ENCODE measurements around the gene POU3F4. TPM values are rescaled to one million over a fixed set of nuclear protein-coding genes. Genes with fewer than 3 reads are reported as not detected.

Gene POU3F4
- total RNA-seq, result not detected

GRCh38 chrX:83508006-83508405 is at the start of gene POU3F4:
POU3F4 (plus strand) TSS chrX:83508290; CDS start chrX:83508325, 35 bp downstream.
- TF ChIP-seq, protein P1, sequence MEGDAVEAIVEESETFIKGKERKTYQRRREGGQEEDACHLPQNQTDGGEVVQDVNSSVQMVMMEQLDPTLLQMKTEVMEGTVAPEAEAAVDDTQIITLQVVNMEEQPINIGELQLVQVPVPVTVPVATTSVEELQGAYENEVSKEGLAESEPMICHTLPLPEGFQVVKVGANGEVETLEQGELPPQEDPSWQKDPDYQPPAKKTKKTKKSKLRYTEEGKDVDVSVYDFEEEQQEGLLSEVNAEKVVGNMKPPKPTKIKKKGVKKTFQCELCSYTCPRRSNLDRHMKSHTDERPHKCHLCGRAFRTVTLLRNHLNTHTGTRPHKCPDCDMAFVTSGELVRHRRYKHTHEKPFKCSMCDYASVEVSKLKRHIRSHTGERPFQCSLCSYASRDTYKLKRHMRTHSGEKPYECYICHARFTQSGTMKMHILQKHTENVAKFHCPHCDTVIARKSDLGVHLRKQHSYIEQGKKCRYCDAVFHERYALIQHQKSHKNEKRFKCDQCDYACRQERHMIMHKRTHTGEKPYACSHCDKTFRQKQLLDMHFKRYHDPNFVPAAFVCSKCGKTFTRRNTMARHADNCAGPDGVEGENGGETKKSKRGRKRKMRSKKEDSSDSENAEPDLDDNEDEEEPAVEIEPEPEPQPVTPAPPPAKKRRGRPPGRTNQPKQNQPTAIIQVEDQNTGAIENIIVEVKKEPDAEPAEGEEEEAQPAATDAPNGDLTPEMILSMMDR (IDR thresholded peaks at IDR 0.05; ENCODE audit: low read depth), result no peak

DNA sequence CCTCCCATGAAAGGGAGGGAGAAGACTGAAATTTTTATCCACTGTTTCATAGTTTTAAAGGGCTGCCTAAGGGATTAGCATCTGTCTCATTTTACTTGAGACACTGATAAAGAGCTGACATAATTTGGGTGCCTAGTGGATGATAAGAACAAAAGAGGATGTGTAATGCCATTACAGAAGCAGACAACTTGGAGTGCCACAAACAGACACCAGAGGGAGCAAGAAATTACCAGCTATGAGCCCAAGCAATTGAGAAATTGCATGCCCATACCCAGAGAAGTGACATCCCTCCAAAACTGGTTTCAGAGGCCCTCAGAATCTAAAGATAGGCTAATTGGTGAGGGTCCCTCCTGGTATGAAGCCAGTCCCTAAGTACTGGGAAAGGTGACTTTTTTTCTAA is 38.5 kb upstream of the POU3F4 start:
- TF ChIP-seq, protein P1 (IDR thresholded peaks at IDR 0.05; ENCODE audit: low read depth), result no peak

GRCh38 chrX:83495898-83496297 is 12.2 kb upstream of the POU3F4 start:
- TF ChIP-seq, protein P1 (IDR thresholded peaks at IDR 0.05; ENCODE audit: low read depth), result no peak

DNA sequence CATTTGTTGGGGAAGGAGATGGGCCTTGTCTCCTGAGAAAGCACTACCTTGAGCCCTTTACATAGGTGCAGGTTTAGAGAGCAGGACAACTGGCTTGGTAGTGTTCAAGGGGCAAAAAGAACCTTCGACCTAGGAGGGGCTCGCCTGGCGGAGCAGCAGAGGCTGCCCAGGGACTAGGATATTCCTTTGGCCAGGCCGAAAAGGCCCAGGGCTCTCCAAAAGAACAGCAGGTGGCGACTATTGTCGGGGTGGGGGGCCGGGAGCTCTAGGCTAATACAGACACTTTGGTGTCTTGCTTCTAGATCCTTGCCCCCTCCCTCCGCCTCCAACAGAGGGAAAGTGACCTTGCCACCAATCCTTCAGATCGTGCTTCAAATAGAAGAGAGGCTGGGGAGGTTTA is 7.1 kb upstream of the POU3F4 start:
- TF ChIP-seq, protein P1 (IDR thresholded peaks at IDR 0.05; ENCODE audit: low read depth), result no peak

- TF ChIP-seq, protein P1 (IDR thresholded peaks at IDR 0.05; ENCODE audit: low read depth), result no peak
Observed at GRCh38 chrX:83501530-83501929, 6.6 kb upstream of the POU3F4 start.

DNA sequence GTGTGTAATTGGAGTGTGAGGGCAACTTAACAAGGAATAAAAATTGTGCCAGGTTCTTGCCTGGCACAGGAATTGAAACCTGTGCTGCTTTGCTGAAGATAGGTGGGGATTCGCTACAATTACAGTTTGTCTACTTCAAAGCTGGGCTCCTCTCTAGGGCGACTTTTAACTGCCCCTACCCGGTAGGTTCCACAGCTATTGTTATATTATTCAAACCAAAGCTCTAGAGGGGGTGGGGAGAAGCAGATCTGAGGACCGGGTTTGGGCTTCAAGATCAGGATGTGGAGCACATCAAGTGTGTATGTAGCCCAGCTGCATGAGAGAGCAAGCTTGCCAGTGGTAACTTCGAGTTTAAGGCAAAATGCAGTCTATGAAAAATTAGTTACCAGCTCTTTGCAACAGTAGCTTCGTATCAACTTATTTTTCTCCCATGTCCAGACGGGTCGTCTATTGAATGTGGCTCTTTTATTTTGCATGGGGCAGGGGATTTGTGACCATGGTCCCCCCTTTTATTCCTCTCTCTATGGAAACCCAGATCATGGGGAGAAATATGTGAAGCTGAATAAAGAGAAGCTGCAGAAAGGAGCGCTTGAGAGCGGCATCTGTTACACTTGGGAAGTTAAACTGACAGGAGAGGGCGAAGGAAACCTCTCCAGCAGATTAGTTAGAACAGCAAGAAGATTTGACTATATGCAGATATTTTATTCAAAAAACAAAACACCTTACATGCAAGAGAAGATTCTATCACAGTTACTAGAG is 3.2 kb upstream of the POU3F4 start:
- TF ChIP-seq, protein P1 (IDR thresholded peaks at IDR 0.05; ENCODE audit: low read depth), result no peak

- TF ChIP-seq, protein P1 (IDR thresholded peaks at IDR 0.05; ENCODE audit: low read depth), result no peak
Observed at GRCh38 chrX:83508526-83509253, 600 bp downstream of the POU3F4 start.

Measured in subcutaneous adipose tissue (tissue), 4 donors.